NCI-H1105 treated with DMSO at 0.1 percent for 48 hours (cell line): ENCODE results near the gene DCDC1.

Experiments
- DNase-seq: peaks from one replicate; lab custom pipeline; 2025; lab: John Stamatoyannopoulos, UW

The DCDC1 gene

GRCh38 chr11:30908272-30908671, 461.3 kb downstream of the DCDC1 start:
- DNase-seq, result no peak

GRCh38 chr11:30902929-30903328, 466.6 kb downstream of the DCDC1 start:
- no peak for DNase-seq

- no peak for DNase-seq
Measured at GRCh38 chr11:30895046-30895445, 474.5 kb downstream of the DCDC1 start.

GRCh38 chr11:30893318-30893717, 476.2 kb downstream of the DCDC1 start:
- DNase-seq, result no peak

- DNase-seq, result no peak
Measured at GRCh38 chr11:30889143-30889794, 480.3 kb downstream of the DCDC1 start.

DNA sequence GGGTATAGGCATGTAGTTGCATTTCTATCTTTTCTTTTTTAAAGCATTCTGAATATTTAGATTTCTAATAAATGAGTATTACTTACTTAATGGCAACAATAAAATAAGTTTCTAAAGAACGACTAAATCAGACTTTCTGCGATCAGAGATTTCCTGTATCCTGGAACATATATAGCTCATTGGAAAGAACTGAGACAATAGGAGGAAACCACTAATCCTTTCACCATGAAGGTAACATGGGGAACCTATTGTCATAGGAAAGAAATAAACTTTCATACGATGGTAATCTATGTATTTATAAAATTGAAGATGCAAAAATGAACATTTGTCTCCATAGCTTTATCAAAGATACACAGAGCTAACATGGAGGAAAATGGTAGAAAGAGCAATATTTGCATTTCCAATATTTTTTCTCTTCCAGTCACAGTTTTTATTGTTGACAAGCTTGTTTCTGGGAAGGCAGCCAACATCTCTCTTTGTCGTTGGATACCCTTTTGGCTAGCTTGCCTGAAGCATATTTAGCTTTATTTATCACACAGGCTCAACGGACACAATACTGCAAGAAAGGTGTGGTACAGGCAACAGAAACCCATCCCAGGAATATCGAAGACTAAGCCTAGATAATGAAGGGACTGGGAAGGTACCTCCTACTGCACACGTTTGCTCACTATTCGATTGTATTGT, 490.1 kb downstream of the DCDC1 start:
- peak; percentile 95 for DNase-seq

DNA sequence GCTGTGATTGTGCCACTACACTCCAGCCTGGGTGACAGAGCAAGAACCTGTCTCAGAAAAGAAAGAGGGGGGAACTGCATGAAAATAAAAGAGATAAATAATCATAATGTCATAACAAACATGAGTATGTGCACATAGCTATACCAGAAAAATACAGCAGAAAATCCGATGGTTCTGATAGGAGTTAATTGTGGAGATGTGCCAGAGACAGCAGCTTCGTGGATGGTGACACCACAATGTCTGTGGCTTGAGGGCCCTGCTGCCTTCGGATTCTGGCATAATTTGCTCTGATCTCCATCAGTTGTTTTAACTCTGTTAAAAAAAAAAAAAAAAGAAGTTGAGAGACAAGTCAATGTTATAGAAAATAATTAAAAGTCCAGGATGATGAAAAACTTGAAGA, 491.1 kb downstream of the DCDC1 start:
- no peak for DNase-seq

DNA sequence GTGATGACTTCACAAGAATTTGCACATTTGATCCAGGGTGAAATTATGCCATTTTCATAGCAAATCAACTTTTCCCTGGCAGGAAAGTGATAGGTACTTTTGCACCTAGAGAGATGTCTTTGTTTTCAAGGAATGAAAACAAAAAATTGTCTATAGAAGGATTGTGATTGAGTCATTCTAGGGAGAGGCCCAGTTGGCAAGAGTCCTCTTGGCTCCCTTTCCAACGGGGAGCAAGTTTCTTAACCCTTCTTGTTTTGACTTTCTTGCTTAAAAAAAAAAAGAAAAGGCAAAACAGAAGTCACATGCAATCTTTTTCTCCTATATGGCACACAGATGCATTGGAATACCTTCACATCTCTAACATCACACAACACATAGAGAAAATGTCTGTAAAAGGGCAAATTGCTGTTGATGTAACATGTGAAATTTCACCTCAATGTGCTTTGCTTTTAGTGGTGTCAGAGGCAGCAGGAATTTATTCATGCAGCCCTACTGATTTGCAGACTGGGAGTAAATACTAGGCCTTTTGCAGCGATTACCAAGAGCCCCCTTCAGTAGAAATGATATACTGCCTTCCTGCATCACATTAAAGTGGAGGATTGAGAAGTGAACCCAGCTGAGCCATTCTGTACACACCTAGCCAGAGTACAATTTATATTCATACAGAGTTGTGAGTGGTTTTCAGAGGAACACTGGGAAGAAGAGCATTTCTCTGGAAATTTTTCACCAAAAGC, 492.7 kb downstream of the DCDC1 start:
- DNase-seq, result no peak

- DNase-seq, result no peak
Measured at GRCh38 chr11:30876228-30876627, 493.3 kb downstream of the DCDC1 start.

GRCh38 chr11:30875806-30876205, 493.7 kb downstream of the DCDC1 start:
- no peak for DNase-seq

DNA sequence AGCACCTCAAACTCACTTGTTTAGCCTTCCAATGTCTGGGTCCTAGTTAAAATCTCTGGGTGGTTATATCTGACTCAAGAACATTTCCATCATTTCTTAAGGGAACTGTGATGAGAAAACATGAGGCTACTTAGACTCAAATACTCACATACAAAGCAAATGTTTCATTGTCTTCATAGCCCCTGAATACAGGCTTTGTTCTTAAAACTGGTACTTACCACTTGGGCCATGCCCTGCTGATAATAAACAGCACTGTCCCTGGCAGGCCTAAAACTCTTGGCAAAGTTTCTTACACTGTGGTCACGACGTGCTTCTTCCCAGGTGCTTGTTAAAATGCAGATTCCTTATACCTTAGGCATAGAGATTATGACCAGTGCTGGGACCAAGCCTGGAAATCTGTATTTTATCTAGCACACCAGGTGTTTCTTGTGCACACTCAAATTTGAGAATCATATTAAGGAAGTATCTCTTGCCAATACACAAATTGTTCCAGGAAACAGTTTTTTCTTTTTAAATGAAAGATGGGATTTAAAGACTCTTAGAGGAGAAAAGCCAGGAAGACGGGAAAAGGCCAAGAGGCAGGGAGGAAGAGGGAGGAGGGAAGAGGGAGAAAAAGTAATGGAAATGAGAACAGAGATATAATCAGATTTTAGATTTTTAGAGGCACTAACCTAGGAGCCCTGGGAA, 495.5 kb downstream of the DCDC1 start:
- no peak for DNase-seq

GRCh38 chr11:30868626-30869081, 500.9 kb downstream of the DCDC1 start:
- no peak for DNase-seq

- no peak for DNase-seq
Measured at GRCh38 chr11:30863209-30863608, 506.3 kb downstream of the DCDC1 start.

DNA sequence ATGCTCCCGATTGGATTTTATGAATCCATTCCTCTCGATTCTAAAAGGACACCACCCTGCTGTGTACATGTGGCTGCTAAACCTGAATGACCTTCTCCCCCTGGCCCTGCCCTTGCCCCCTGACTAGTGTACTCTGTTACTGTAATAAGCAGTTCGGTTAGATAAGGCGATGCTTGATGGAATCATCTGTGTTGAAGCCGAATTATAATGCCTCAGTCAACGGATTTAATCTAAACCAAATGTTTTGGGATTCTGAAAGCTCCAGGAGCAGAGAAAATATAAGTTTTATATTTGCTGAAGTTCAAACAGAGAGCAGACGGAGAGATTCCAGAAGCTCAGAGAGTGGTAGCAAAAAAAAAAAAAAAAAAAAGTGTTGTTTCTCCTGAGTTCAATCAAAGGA, 508.0 kb downstream of the DCDC1 start:
- DNase-seq, result no peak

GRCh38 chr11:30861064-30861463, 508.5 kb downstream of the DCDC1 start:
- no peak for DNase-seq

DNA sequence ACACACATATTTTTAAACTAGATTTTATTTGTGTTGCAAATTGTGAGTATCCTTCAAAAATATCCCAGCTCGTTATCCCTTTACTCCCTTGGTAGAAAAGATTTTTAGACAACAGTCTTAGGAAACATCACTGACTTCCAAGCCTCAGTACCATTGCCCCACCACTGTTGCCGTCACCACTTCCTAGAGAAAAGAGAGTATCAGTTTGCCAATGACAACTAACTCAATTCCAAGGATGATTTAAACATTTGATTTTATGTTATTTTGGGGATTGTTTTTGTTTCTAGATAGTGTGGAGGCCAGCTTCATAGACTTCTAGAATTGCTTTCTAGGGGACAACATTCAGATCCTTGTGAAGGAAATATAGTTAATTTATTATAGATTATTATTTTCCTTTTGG, 509.4 kb downstream of the DCDC1 start:
- no peak for DNase-seq

GRCh38 chr11:30859669-30860068, 509.9 kb downstream of the DCDC1 start:
- no peak for DNase-seq

DNA sequence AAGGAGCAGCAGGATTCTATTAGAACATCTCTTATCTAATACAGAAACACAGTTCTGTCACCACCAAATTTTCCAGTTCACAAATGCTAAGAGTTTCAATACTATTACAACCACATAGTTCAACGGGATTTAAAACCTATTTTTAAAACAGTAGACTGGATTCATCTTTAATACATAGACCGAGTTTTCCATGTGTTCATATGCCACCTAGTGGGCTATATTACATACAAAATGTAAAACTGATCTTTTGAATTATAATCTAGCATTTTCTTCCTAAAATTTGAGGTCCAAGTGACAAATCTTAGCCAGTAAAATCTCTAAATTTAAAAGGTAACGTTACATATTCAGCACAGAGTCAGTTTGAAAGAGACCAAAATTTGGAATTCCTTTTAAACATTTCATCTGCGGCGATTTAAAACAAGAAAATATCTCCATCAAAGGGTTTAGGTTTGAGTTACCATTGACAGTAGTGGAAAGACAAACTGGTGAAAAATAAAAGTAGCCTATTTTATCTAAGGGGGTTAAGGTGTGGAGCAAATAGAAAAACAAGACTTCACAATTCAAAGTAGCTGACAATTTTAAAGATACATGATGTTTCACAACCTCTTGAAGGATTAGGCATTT, 514.0 kb downstream of the DCDC1 start:
- peak; percentile 20 for DNase-seq

GRCh38 chr11:30853439-30853838, 516.1 kb downstream of the DCDC1 start:
- DNase-seq, result no peak

DNA sequence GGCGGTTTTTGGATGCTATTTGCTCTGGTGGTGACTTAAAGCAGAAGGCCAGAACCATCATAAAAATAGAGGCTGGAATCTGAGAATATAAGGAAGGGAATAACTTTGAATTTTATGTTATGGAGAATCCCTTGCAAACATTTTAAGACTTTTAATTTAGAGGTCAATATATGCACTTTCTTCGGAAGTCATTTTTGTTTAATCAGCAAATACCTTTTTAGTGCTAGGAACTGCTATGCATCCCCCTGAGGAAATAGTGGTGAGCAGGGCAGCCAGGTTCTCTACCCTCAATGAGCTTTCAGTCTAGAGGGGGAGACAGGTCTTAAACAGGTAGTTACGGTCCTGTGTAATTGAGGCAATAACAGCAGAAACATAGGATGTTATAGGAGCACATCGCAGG, 516.9 kb downstream of the DCDC1 start:
- no peak for DNase-seq

GRCh38 chr11:30852091-30852490, 517.4 kb downstream of the DCDC1 start:
- no peak for DNase-seq

DNA sequence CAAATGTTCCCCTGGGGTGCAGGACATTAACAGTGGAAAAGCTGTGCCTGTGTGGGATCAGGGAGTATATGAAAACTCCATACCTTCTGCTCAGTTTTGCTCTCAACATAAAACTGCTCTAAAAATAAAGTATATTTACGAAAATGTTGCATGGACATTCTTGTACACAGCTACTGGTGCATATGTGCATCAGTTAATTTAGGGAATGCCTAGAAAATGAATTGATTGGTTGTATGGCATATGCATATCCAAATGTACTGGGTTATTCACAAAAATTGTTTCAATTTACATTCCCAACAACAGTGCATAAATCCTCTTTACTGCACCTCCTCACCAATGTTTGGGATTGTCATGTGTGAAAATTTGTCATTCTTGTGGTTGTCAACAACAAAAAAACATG, 532.3 kb downstream of the DCDC1 start:
- DNase-seq, result no peak
